ENCODE results near the gene SNAPC2. TPM values are rescaled to one million over a fixed set of nuclear protein-coding genes. Genes with fewer than 3 reads are reported as not detected.

The SNAPC2 gene
- total and polyA plus RNA-seq, 2 of the 13 experiments (the other 11 are each of a cell fraction or from before 2014, with no cell fraction given): 10.2 to 12.7 TPM

GRCh38 chr19:7925171-7925851 lies 5.2 kb downstream of the SNAPC2 start (continued):
- TF ChIP-seq ZNF749 (CRISPR knock-in tag; IDR thresholded peaks at IDR 0.05; ENCODE audit: borderline replicate concordance): peak; percentile 67; the same call in 1 of the 2 replicates
- TF ChIP-seq ZNF12 (CRISPR knock-in tag; IDR thresholded peaks at IDR 0.05): 0 out of 2 replicates have a peak, but pooled peaks have one; percentile 24
- peak; percentile 99 for TF ChIP-seq MAX (IDR thresholded peaks at IDR 0.05)
- TF ChIP-seq ZNF83 (CRISPR knock-in tag; IDR thresholded peaks at IDR 0.05; ENCODE audit: borderline replicate concordance): peak; percentile 96; the same call in 1 of the 2 replicates
- no peak for TF ChIP-seq PCBP1 (IDR thresholded peaks at IDR 0.05; ENCODE audit: borderline replicate concordance, low read depth, low read length)
- no peak for TF ChIP-seq ZNF256 (CRISPR knock-in tag; conservative IDR thresholded peaks at IDR 0.05)
- no peak; the same call in 1 of the 2 replicates for TF ChIP-seq HNF4G (IDR thresholded peaks at IDR 0.05; ENCODE audit: borderline replicate concordance, low read depth, low read length)
- no peak for TF ChIP-seq HNF4G (CRISPR knock-in tag; IDR thresholded peaks at IDR 0.05; ENCODE audit: borderline replicate concordance, low read depth)
- TF ChIP-seq ZNF563 (CRISPR knock-in tag; IDR thresholded peaks at IDR 0.05): peak; percentile 87; the same call in 1 of the 2 replicates
- TF ChIP-seq ARID2 (CRISPR knock-in tag; IDR thresholded peaks at IDR 0.05; ENCODE audit: borderline replicate concordance): no peak
- no peak; the same call in 1 of the 2 replicates for TF ChIP-seq CEBPG (CRISPR knock-in tag; IDR thresholded peaks at IDR 0.05)
- TF ChIP-seq HNRNPUL1 (IDR thresholded peaks at IDR 0.05; ENCODE audit: low read depth, low read length): no peak
- TF ChIP-seq IRF9 (CRISPR knock-in tag; IDR thresholded peaks at IDR 0.05; ENCODE audit: borderline replicate concordance): peak; percentile 79; the same call in 1 of the 2 replicates
- 0 out of 2 replicates have a peak, but pooled peaks have one; percentile 34 for TF ChIP-seq TMF1 (CRISPR knock-in tag; IDR thresholded peaks at IDR 0.05; ENCODE audit: low read depth)
- peak; percentile 71 for TF ChIP-seq TEAD3 (CRISPR knock-in tag; optimal IDR thresholded peaks at IDR 0.05; ENCODE audit: borderline replicate concordance)
- no peak for TF ChIP-seq RFXANK (CRISPR knock-in tag; IDR thresholded peaks at IDR 0.05)
- TF ChIP-seq ATF3 (CRISPR knock-in tag; IDR thresholded peaks at IDR 0.05): no peak; the same call in 1 of the 2 replicates
- TF ChIP-seq HMG20A (CRISPR knock-in tag; IDR thresholded peaks at IDR 0.05; ENCODE audit: borderline replicate concordance): no peak
- peak; percentile 92 for TF ChIP-seq ZFYVE20 (CRISPR knock-in tag; IDR thresholded peaks at IDR 0.05; ENCODE audit: borderline replicate concordance, low read depth)
- TF ChIP-seq ZNF550 (CRISPR knock-in tag; IDR thresholded peaks at IDR 0.05; ENCODE audit: borderline replicate concordance): no peak
- no peak for TF ChIP-seq SRF (IDR thresholded peaks at IDR 0.05; ENCODE audit: low read depth, low read length)
- no peak for TF ChIP-seq ZSCAN22 (CRISPR knock-in tag; IDR thresholded peaks at IDR 0.05)
- no peak; the same call in none of the 2 replicates for TF ChIP-seq ZNF138 (CRISPR knock-in tag; IDR thresholded peaks at IDR 0.05; ENCODE audit: low read depth)
- no peak for TF ChIP-seq MLX (CRISPR knock-in tag; IDR thresholded peaks at IDR 0.05)
- TF ChIP-seq HOXD1 (CRISPR knock-in tag; IDR thresholded peaks at IDR 0.05): peak; percentile 41; the same call in 1 of the 2 replicates
- no peak for TF ChIP-seq CHD2 (IDR thresholded peaks at IDR 0.05; ENCODE audit: low read depth, low read length)
- TF ChIP-seq ZNF512 (CRISPR knock-in tag; IDR thresholded peaks at IDR 0.05): no peak
- TF ChIP-seq ZNF564 (CRISPR knock-in tag; IDR thresholded peaks at IDR 0.05): peak; percentile 74; the same call in 1 of the 2 replicates
- TF ChIP-seq PTBP1 (IDR thresholded peaks at IDR 0.05; ENCODE audit: low read depth, low read length, poor library complexity, severe bottlenecking): no peak
